Hepatocyte (in vitro differentiated cells): Measurements from ENCODE around the gene SPSB4.

Experiments used
- CTCF ChIP-seq: fragments of 200-600 bp; sonication (generic); IDR thresholded peaks from 2 replicates; pipeline ENCODE4 v1.5.1; 2016; ENCODE audit warnings: antibody characterized with exemption, mild to moderate bottlenecking; ENCODE audit not compliant: poor library complexity
- EZH2 ChIP-seq: fragments of 200-600 bp; sonication (generic); IDR thresholded peaks from 2 replicates; pipeline ENCODE4 v1.6.1; 2016; ENCODE audit warnings: antibody characterized with exemption, mild to moderate bottlenecking, borderline replicate concordance
- EZH2phosphoT487 ChIP-seq: fragments of 200-600 bp; sonication (generic); IDR thresholded peaks from one replicate; pipeline ENCODE4 v1.6.1; 2018; ENCODE audit warnings: antibody characterized with exemption, mild to moderate bottlenecking, low read depth, moderate library complexity; ENCODE audit not compliant: unreplicated experiment, severe bottlenecking

DNA sequence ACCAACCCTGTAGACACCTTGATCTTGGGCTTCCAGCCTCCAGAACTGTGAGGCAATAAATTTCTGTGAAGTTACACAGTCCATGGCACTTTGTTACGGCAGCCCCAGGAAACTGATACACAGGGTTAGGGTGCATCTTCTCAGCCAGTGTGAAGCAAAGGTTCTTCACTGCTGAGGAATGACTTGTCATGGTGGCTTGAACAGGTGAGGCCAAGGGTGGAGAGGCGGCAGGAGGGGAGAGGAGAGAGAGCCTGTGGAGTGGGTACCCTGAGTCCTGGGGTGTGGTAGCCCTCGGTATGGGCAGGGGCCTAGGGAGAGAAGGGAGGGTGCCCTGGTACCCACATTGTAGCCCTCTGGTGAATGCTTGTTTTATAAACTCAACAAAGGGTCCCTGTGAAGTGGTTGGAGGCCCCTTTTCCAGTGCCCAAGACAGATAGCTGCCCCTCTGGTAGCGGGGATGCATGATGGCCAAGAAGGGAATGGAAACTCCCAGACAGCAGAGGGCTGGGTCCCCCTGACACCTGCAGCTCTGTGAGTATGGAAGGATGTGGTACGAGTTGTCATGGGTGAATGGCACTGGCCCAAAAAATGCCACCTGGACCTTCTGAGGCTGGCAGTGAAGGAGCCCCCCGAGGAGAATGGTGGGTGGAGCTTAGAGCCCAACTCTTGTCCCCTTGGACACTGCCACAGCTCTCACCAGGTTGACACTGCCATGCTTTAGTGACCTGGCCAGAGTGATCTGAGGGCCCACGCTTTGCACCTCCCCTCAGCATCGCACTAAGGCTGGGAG, 49.6 kb downstream of the SPSB4 start:
- no peak for TF ChIP-seq CTCF
- no peak for TF ChIP-seq EZH2
- no peak for TF ChIP-seq EZH2phosphoT487
